Pancreas (tissue), 10 donors: ENCODE measurements around the gene UBE2S. TPM values are rescaled to one million over a fixed set of nuclear protein-coding genes. Genes with fewer than 3 reads are reported as not detected.
A peak's percentile ranks its signal among the peaks of the same experiment; 100 is the strongest.
"Not testable (repeated sequence)": the region's sequence is repeated elsewhere in the genome, so short reads cannot be mapped to it uniquely, and the experiment has no call there.

ENCODE experiments used
- ATAC-seq, 4 donors: fragments of 200-7000 bp; cut with Tn5 transposase; one replicate each; pipeline versions ENCODE4 v1.8.0 to v1.9.1; 2020; ENCODE audit warnings: mild to moderate bottlenecking in 4 of 4, moderate library complexity in 4 of 4
- DNase-seq, 6 donors: peaks; one replicate each; pipeline ENCODE4 v3.0.0-alpha.2; 2020
- FAIRE-seq: peaks from 2 replicates; lab custom pipeline; 2012; peaks lifted over from hg19 to GRCh38; lab: Jason Lieb, UNC
- H3K27ac ChIP-seq, 4 donors: fragments of 200-600 bp; sonication (generic); 1 replicate in 3 of 4; 2 replicates in 1 of 4; pipeline versions ENCODE4 v1.5.0 to v1.8.0; 2020
- H3K27me3 ChIP-seq, 4 donors: fragments of 200-600 bp; one replicate each; pipeline ENCODE4 v1.8.0; 2021
- H3K36me3 ChIP-seq, 3 donors: fragments of 200-600 bp; sonication (generic) in 1 of 3; one replicate each; pipeline versions ENCODE4 v1.5.0 to v1.8.0; 2020 to 2021
- H3K4me1 ChIP-seq, 3 donors: fragments of 200-600 bp; one replicate each; pipeline ENCODE4 v1.8.0; 2021
- H3K4me3 ChIP-seq, 4 donors: fragments of 200-600 bp; sonication (generic) in 2 of 4; one replicate each; pipeline versions ENCODE4 v1.5.0 to v1.8.0; 2020 to 2021
- H3K9me3 ChIP-seq, 4 donors: fragments of 200-600 bp; one replicate each; pipeline ENCODE4 v1.8.0; 2021
- WGBS, 2 donors: extraction: QIAGEN DNeasy Blood & Tissue Kit; methylation state at CpG; one replicate each; pipeline ENCODE4 v1.1.7; 2013; 5-methylcytosine and 5-hydroxymethylcytosine counted together
- intact Hi-C, 3 donors: fragments of 100-400 bp; cut with DNase I; formaldehyde crosslinking; loops; one replicate each; pipeline versions ENCODE4 v1.11.1 to v1.14.2; 2022
- polyA plus RNA-seq, 2 donors: library from polyadenylated mRNA; stranded (reverse); fragments of 200-250 nt; gene quantifications; one replicate each; pipeline ENCODE4 v1.2.3, GENCODE V29; 2013
- total RNA-seq, 6 donors: library from RNA; stranded (reverse); fragmentation: NEBNext Ultra II Directional in 4 of 6; extraction: Animal tissue kit (Norgen Biotek cat#: 25700) in 4 of 6; gene quantifications; one replicate each; pipeline versions ENCODE4 v1.2.1 to v1.2.4, GENCODE V29; 2021 to 2023
- TF ChIP-seq, protein P1 (sequence below), 4 donors: fragments of 200-600 bp; sonication (generic) in 3 of 4; IDR thresholded peaks; one replicate each; pipeline versions ENCODE4 v1.5.0 to v1.8.0; 2021; ENCODE audit warnings: antibody characterized with exemption in 4 of 4
- donor health status: healthy with polysubstance abuse.
- donor health status: DM: no; HTN: no; CAD: no; lungs with moderate emphysema.
- donor health status: DM: no; HTN: no; CAD: no.
- donor health status: control.
- donor health status: control.
- donor health status: Bipolar disorder and iron deficiency.
- donor health status: DM: yes; HTN: yes; CAD: no.
- donor health status: DM: no; HTN: no; CAD: no.
- donor health status: DM: no; HTN: no; CAD: no.
- donor health status: DM: yes; HTN: yes; CAD: no.

Gene UBE2S
- 1 to 10 TPM; 2.0 to 7.3 (median 5.1) TPM for total RNA-seq
- 1 to 10 TPM; 3.6 to 5.0 TPM for polyA plus RNA-seq

DNA sequence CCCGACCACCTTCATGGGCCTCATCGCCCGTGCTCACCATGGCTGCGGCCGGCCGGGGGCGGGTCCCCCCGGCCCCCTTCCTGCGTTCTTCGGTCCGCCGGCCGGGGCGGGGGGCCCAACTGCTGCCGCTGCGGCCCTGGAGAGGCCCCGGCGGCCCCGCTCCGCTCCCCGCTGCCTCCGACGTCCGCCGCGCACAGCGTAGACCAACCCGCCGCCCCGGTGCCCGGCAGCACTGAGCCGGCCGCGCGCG, at the start of gene UBE2S:
UBE2S (minus strand) TSS at position 239 of the 250 bp plus-strand sequence; CDS start at position 40, 199 bp downstream.
- FAIRE-seq, ATAC-seq: not testable (repeated sequence)

DNA sequence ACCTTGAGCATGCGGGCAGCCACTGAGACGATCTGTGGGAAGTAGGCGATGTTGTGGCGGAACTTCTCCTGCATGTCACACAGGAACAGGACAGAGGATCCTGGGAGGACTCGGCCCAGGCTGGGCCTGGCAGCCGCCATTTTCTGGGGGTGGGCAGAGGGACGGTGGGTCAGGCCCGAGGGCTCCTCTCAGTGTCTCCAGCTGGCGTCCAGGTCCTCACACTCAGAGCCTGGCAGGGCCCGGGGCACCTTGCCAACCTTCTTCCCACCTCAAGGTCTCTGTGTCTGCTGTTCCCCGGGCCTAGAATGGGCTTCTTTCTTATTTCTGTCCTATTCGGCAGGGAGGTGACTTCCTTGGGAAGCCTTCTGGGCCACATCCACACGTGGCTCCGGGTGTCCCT, 48.8 kb upstream of the UBE2S start:
- intact Hi-C loops, result no loop called here

More for the DNA sequence above, at the start of gene UBE2S:
- not testable (repeated sequence) for H3K9me3 ChIP-seq, H3K27me3 ChIP-seq, H3K36me3 ChIP-seq, DNase-seq, H3K4me1 ChIP-seq
- 0 to 1% methylated on average over 23 to 36 of the region's 36 CpGs for WGBS, 2 donors
- Histone ChIP-seq H3K27ac (peak within 1 kb of the TSS; percentile 90 to 95 (median 94)), H3K4me3 (peak within 1 kb of the TSS; percentile 64 to 96 (median 74))
- intact Hi-C loops, result loop anchor here in 1 of 3 donors (10.0 kb wide), 1 partner anchor 113 kb away; no protein-coding TSS in a partner anchor

DNA sequence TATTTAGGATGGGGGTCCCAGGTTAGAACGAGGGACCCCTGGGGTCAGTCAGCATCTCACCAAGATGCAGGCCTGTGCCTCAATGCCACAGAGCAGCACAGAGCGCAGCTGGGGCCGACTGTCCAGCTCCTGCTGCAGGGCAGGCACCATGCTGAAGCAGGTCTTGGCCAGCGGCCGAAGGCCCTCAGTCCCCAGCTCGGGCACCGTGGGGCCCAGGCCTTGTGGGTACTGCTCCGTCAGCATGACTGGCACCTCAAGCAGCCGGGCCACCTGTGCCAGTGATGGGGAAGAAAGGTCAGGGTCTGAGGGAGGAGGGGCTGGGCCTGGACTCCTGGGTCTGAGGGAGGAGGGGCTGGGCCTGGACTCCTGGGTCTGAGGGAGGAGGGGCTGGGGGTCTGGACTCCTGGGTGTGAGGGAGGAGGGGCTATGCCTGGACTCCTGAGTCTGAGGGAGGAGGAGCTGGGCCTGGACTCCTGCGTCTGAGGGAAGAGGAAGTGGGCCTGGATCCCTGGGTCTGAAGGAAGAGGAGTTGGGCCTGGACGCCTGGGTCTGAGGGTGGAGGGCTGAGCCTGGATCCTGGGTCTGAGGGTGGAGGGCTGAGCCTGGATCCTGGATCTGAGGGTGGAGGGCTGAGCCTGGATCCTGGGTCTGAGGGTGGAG, 48.1 kb upstream of the UBE2S start:
- H3K36me3 ChIP-seq, result no peaks in the 10 kb centered on the region
- peak in 1 of 6 donors; percentile 80 for DNase-seq
- no peak for FAIRE-seq
- H3K4me1 ChIP-seq, result peaks cover 0 to 8% (median 0%) of the 10 kb centered on the region in 3 donors
- 84 to 85% methylated on average over 11 of the region's 11 CpGs for WGBS, 2 donors
- intact Hi-C loops, result no loop called here
- ATAC-seq, result no peak
- H3K27ac ChIP-seq, result no peak overlapping the region
- H3K9me3 ChIP-seq, result no peaks in the 10 kb centered on the region
- peaks cover 0 to 3% (median 0%) of the 10 kb centered on the region in 4 donors for H3K27me3 ChIP-seq
- TF ChIP-seq, protein P1, sequence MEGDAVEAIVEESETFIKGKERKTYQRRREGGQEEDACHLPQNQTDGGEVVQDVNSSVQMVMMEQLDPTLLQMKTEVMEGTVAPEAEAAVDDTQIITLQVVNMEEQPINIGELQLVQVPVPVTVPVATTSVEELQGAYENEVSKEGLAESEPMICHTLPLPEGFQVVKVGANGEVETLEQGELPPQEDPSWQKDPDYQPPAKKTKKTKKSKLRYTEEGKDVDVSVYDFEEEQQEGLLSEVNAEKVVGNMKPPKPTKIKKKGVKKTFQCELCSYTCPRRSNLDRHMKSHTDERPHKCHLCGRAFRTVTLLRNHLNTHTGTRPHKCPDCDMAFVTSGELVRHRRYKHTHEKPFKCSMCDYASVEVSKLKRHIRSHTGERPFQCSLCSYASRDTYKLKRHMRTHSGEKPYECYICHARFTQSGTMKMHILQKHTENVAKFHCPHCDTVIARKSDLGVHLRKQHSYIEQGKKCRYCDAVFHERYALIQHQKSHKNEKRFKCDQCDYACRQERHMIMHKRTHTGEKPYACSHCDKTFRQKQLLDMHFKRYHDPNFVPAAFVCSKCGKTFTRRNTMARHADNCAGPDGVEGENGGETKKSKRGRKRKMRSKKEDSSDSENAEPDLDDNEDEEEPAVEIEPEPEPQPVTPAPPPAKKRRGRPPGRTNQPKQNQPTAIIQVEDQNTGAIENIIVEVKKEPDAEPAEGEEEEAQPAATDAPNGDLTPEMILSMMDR (IDR thresholded peaks at IDR 0.05), result no peak
- no peak overlapping the region for H3K4me3 ChIP-seq

More for the DNA sequence above, 48.8 kb upstream of the UBE2S start:
- H3K4me1 ChIP-seq, result peaks cover 0 to 8% (median 0%) of the 10 kb centered on the region in 3 donors
- peak in 1 of 6 donors; percentile 78 for DNase-seq
- no peaks in the 10 kb centered on the region for H3K36me3 ChIP-seq
- FAIRE-seq, result no peak
- no peak overlapping the region for H3K27ac ChIP-seq
- H3K27me3 ChIP-seq, result peaks cover 0 to 3% (median 0%) of the 10 kb centered on the region in 4 donors
- no peak overlapping the region for H3K4me3 ChIP-seq
- 74% methylated on average over 11 to 14 of the region's 14 CpGs for WGBS, 2 donors
- no peak for ATAC-seq
- TF ChIP-seq, protein P1 (IDR thresholded peaks at IDR 0.05), result no peak
- no peaks in the 10 kb centered on the region for H3K9me3 ChIP-seq

DNA sequence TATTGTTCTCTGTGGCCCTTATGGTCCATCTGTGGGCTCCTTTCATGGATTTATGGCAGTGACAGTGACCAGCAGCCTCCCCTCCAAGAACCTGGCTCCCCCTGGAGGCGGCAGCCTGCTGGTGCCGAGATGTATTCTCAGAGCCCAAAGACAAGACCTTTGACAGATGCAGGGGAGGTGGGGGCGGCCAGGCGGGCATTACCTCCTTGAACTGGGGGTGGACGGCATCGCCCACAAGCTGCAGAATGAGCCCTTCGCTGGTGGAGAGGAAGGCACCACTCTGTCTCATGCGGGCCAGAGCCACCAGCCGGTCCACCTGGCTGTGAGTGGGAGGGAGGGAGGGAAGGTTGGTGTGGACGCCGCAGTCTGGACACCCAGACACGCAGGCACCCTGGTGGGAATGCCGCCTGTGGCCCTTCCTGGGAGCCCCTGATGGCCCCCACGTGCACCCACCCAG, 47.2 kb upstream of the UBE2S start:
- no peak for FAIRE-seq
- TF ChIP-seq, protein P1 (IDR thresholded peaks at IDR 0.05), result no peak
- intact Hi-C loops, result no loop called here
- H3K27me3 ChIP-seq, result peaks cover 0 to 3% (median 0%) of the 10 kb centered on the region in 4 donors
- WGBS, 2 donors, result 77 to 87% methylated on average over 11 to 14 of the region's 14 CpGs
- H3K4me1 ChIP-seq, result peaks cover 0 to 4% (median 0%) of the 10 kb centered on the region in 3 donors
- H3K27ac ChIP-seq, result no peak overlapping the region
- no peaks in the 10 kb centered on the region for H3K9me3 ChIP-seq
- peak in 1 of 6 donors; percentile 69 for DNase-seq
- H3K36me3 ChIP-seq, result no peaks in the 10 kb centered on the region
- ATAC-seq, result peak in 2 of 4 donors; percentile 29 to 35
- no peak overlapping the region for H3K4me3 ChIP-seq

DNA sequence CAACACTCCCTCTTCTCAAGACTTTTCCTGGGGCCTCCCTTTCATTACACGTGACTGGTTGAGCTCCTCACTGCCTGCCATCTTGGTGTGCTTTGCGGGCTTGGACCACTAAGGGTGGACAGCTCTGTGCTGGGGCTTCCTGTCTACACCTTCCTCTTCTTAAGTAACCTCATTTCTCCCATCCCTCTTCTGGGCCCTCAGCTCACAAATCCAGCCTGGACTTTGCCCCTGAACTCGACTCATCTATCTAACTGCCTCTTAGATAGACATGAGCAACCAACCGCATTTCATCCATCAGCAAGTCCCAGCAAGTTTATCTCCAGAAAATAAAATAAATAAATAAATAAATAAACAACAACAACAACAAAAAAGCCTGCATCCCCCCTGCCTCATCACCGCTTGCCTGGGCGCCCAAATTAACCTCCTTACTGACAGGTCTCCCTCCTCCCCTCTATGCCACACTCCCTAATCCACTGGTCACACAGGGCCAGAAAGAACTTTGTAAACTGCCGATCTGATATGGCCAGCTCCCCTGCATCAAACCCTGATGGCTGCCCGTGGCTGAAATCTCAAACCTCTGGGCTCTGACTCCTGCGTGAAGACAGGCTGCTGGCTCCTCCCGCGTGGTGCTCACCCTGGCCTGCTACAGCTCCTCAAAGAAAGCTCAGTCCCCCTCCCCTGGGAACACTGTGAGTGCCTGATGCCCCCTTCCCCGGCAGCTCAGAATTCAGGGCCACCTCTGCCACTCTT, 46.1 kb upstream of the UBE2S start:
- Histone ChIP-seq H3K9me3 (no peaks in the 10 kb centered on the region), H3K36me3 (no peaks in the 10 kb centered on the region), H3K4me3 (no peak overlapping the region), H3K27me3 (peaks cover 0 to 3% (median 0%) of the 10 kb centered on the region in 4 donors), H3K27ac (no peak overlapping the region), H3K4me1 (peaks cover 0 to 4% (median 0%) of the 10 kb centered on the region in 3 donors)
- FAIRE-seq, result no peak
- TF ChIP-seq, protein P1 (IDR thresholded peaks at IDR 0.05), result no peak
- DNase-seq, result peak in 1 of 6 donors; percentile 43
- WGBS, 2 donors, result 89 to 91% methylated on average over 12 of the region's 12 CpGs
- intact Hi-C loops, result no loop called here
- ATAC-seq, result no peak
